ENCODE data around the gene PHEX.
A peak's percentile ranks its signal among the peaks of the same experiment; 100 is the strongest.
"Not testable (repeated sequence)": the region's sequence is repeated elsewhere in the genome, so short reads cannot be mapped to it uniquely, and the experiment has no call there.

The PHEX gene

GRCh38 chrX:22276781-22277180 lies 244.7 kb downstream of the PHEX start:
- CTCF ChIA-PET, result no interaction called here

GRCh38 chrX:22278375-22278774 lies 246.2 kb downstream of the PHEX start:
- no peak for DNase-seq (ENCODE audit: low read depth, low spot score)
- CTCF ChIA-PET, result no interaction called here
- POLR2A ChIA-PET, result no interaction called here
- H3K4me3 ChIP-seq (ENCODE audit: low read depth, low read length), result no peak overlapping the region
- no peak for TF ChIP-seq CTCF (IDR thresholded peaks at IDR 0.05; ENCODE audit: insufficient read depth, low read length, missing control alignments)

More at GRCh38 chrX:22276781-22277180, 244.7 kb downstream of the PHEX start:
- H3K4me3 ChIP-seq (ENCODE audit: low read depth, low read length), result no peak overlapping the region
- POLR2A ChIA-PET, result no interaction called here
- DNase-seq (ENCODE audit: low read depth, low spot score), result no peak
- no peak for TF ChIP-seq CTCF (IDR thresholded peaks at IDR 0.05; ENCODE audit: insufficient read depth, low read length, missing control alignments)

- CTCF ChIA-PET; DNase-seq (ENCODE audit: low read depth, low spot score); H3K4me3 ChIP-seq (ENCODE audit: low read depth, low read length); POLR2A ChIA-PET: not testable (repeated sequence)
These were observed 257.1 kb downstream of the PHEX start for GRCh38 chrX:22289209-22289608.

DNA sequence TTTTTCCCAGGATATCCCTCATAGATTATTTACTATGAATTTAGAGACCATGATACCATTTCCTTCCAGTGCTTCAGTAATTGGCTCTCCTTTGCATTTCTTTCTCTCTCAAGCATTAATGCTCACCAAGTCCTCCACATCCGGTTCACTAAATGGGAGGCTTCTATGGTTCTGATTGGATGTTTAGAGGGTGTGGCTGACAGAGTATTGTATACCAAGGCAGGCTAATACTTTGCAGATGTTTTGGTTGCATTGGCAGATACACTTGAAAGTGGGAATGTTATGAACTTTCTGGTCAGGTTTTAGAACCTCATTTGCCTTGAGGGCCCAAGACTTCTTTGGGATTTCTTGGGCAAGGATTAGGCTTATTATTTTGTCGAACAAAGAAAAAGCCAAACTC lies 264.7 kb downstream of the PHEX start:
- DNase-seq (ENCODE audit: low read depth, low spot score), result no peak
- POLR2A ChIA-PET, result no interaction called here
- TF ChIP-seq CTCF (IDR thresholded peaks at IDR 0.05; ENCODE audit: insufficient read depth, low read length, missing control alignments), result no peak

GRCh38 chrX:22300130-22300529 lies 268.0 kb downstream of the PHEX start:
- CTCF ChIA-PET, result no interaction called here

More for the DNA sequence above, 264.7 kb downstream of the PHEX start:
- CTCF ChIA-PET, result no interaction called here
- H3K4me3 ChIP-seq (ENCODE audit: low read depth, low read length), result no peak overlapping the region

More at GRCh38 chrX:22300130-22300529, 268.0 kb downstream of the PHEX start:
- POLR2A ChIA-PET, result no interaction called here
- no peak overlapping the region for H3K4me3 ChIP-seq (ENCODE audit: low read depth, low read length)
- DNase-seq (ENCODE audit: low read depth, low spot score), result peak; percentile 31
- TF ChIP-seq CTCF (IDR thresholded peaks at IDR 0.05; ENCODE audit: insufficient read depth, low read length, missing control alignments), result no peak

Data from AG04449 (cell line).